GM19395 (cell line): Measurements from ENCODE around the gene C11orf42.

Experiments used
- ATAC-seq: cut with Tn5 transposase; IDR thresholded peaks from one replicate; pipeline ENCODE4 v1.9.1; 2021; ENCODE audit warnings: mild to moderate bottlenecking, moderate library complexity; ENCODE audit not compliant: unreplicated experiment

C11orf42 gene

DNA sequence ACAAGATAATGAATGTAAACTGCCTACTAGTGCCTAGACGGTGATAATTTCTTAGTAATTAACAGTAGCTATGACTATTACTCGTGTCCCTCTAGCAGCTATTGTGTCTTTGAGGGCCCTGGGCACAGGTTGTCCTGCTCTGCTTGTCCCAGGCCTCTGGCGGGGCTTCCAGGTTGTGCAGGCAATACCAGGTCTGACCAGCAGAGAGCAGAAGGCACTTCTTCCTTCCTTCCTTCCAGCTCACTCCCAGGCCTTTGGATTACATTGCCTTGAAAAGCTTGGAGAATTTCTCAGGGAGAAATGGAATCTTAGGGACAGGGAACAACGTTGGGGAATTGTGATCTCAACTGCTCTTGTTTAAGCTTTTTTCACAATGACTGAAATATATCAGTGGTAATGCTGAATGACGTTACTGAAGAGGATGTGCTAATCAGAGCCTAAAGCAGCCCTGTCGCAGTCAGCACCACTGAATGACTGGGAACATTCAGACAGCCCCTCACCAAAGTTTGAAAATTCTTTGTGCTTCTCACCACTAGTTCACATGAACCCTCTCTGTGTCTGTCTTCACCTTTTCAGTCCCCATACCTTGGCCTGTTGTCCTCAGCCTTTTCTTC lies 45.9 kb downstream of the C11orf42 start:
- ATAC-seq = peak; percentile 75

DNA sequence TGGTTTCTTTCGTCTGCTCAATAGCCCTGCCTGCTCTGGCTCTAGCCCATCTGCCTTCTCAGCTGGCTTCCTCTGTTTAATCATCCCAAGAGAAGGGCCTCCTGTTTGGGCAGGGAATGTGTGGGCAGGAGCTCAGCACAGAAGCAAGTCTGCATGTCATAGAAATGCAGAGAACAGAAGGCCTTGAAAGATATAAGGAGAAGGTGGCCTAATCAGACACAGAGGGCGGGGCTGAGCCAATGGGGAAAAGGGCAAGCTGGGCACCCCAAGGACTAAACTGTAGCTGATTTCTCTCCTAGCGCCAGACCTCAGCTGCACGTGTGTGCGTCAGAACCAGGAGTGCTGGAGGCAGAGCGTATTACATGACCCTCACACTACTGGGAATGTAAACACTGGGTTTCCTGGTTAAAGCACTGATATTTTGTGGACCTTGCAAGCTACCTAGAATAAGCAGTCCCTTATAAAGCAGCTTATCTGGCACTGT lies 46.7 kb downstream of the C11orf42 start:
- ATAC-seq = no peak

DNA sequence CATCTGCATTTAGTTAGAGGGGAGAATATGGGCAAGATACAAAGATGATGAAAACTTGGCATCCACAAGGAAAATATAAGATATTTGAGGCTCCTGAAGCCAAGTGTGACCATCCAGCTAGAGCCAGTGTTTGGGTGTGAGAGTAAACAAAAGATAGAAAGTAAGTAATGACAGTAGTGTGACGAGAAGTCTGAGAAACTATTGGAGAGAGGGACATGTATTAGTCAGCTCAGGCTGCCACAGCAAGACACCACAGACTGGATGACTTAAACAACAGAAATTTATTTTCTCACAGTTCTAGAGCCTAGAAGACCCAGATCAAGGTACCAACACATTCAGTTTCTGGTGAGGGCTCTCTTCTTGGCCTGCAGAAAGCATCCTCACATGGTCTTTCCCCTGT lies 47.8 kb downstream of the C11orf42 start:
- peak; percentile 53 for ATAC-seq

DNA sequence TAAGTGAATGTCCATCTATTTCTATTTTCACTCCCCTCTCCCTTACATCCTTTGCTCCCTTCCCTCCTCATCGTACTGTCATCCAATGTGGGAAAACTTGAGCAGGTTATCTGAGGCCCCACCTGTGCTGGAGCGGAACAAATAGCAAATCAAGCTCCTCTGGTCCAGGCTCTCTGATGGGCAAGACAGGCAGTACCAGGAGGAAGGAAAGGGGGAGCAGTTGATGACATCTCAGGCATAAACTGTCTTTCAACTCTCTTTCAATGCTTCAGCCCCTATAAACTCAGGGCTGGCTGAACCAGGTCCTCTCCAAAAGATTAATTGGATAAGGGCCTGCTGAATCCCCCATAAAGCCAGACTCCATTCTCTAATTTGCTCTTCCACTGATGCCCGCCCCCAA lies 52.8 kb downstream of the C11orf42 start:
- no peak for ATAC-seq

DNA sequence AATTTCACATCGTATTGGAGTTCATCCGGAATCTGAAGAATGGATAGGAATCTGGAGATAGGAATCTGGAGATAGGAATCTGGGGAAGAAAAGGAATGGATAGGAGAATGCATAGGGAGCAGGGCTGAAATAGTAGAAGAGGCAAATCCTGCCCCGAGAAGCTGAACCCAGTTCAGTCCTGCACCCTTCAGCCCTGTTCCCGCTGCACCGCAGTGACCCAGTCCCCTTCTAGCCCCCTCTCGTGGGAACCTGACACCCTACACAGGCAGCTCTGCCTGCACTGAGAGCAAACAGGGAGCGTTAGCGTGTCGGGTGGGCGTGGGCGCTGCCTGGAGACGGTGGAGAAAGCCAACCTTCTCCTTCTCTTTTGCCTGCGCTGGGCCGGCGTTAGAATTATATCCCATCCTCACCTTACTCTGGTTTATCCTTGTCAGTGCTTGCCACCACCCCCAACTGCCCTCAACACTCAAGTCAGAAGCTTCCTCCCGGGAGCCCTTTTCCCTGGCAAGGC lies 53.3 kb downstream of the C11orf42 start:
- no peak for ATAC-seq

DNA sequence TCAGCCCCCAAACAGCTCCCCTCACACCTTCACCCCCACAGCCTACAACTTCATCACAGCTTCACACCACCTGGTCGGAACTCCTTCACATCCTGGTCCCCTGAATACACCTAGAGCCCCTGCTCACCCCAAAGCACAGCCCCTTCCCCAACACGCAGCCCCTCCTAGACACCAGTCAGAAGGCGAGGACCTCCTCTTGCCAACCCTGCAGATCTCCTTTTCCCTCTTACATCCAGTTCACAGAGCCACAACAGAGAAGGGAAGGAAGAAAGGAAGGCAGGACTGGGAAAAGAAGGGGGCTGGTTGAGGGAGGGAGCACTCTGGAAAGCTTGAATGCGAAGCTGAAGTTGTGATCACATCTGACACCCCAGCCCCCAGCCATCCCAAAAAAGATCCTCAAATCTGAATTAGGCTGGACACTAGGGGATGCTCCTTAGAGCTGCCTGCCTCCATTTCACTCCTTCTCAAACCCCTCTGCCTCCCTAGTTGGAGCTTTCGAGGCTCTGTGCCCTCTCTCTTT lies 54.9 kb downstream of the C11orf42 start:
- ATAC-seq = no peak
